Tibial nerve (tissue), 4 donors: Measurements from ENCODE around the gene CST7. TPM values are rescaled to one million over a fixed set of nuclear protein-coding genes. Genes with fewer than 3 reads are reported as not detected.
A peak's percentile ranks its signal among the peaks of the same experiment; 100 is the strongest.

Source experiments
- DNase-seq, 2 donors: peaks; one replicate each; pipeline ENCODE4 v3.0.0-alpha.2; 2019; ENCODE audit warnings: low spot score in 2 of 2
- H3K27ac ChIP-seq, 4 donors: fragments of 200-600 bp; sonication (generic) in 3 of 4; one replicate each; pipeline ENCODE4 v1.5.1; 2017 to 2019; ENCODE audit warnings: mild to moderate bottlenecking in 1 of 4
- H3K27me3 ChIP-seq, 2 donors: fragments of 200-600 bp; sonication (generic) in 1 of 2; one replicate each; pipeline versions ENCODE4 v1.5.1 to v1.6.0; 2017 to 2019
- H3K36me3 ChIP-seq, 3 donors: fragments of 200-600 bp; sonication (generic); one replicate each; pipeline ENCODE4 v1.5.1; 2018 to 2019
- H3K4me1 ChIP-seq, 4 donors: fragments of 200-600 bp; sonication (generic) in 3 of 4; one replicate each; pipeline ENCODE4 v1.5.1; 2017 to 2019
- H3K4me3 ChIP-seq, 4 donors: fragments of 200-600 bp; sonication (generic) in 3 of 4; one replicate each; pipeline ENCODE4 v1.5.1; 2017 to 2019; ENCODE audit warnings: mild to moderate bottlenecking in 1 of 4, moderate library complexity in 1 of 4
- H3K9me3 ChIP-seq, 4 donors: fragments of 200-600 bp; sonication (generic) in 3 of 4; one replicate each; pipeline ENCODE4 v1.5.1; 2017 to 2019
- EP300 ChIP-seq, 2 donors: sonication (generic); formaldehyde crosslinking; IDR thresholded peaks; one replicate each; pipeline ENCODE4 v1.6.1; 2017; ENCODE audit warnings: antibody characterized with exemption in 2 of 2, mild to moderate bottlenecking in 1 of 2
- POLR2A ChIP-seq, 2 donors: fragments of 450-650 bp; IDR thresholded peaks; one replicate each; pipeline ENCODE4 v1.6.1; 2017; ENCODE audit warnings: antibody characterized with exemption in 2 of 2, mild to moderate bottlenecking in 2 of 2, moderate library complexity in 2 of 2
- WGBS, 2 donors: methylation state at CpG; one replicate each; pipeline ENCODE4 v1.1.5; 2018; 5-methylcytosine and 5-hydroxymethylcytosine counted together
- total RNA-seq, 4 donors: library from RNA; depleted of rRNA; stranded (reverse); fragments of >200 nt; gene quantifications; one replicate each; pipeline ENCODE4 v1.1.0, GENCODE V29; 2016
- TF ChIP-seq, protein P1 (sequence below), 5 experiments: fragments of 200-600 bp in 3 of 5; fragments of 450-650 bp in 2 of 5; sonication (generic) in 3 of 5; IDR thresholded peaks; one replicate each; pipeline ENCODE4 v1.5.1; 2016 to 2019; ENCODE audit warnings: antibody characterized with exemption in 5 of 5, mild to moderate bottlenecking in 3 of 5, moderate library complexity in 2 of 5

The CST7 gene, protein sequence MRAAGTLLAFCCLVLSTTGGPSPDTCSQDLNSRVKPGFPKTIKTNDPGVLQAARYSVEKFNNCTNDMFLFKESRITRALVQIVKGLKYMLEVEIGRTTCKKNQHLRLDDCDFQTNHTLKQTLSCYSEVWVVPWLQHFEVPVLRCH
- total RNA-seq = 1 to 10 TPM in 1 of 4 donors, under 1 TPM in 1, not detected in 2; 0.84 to 6.1 TPM

DNA sequence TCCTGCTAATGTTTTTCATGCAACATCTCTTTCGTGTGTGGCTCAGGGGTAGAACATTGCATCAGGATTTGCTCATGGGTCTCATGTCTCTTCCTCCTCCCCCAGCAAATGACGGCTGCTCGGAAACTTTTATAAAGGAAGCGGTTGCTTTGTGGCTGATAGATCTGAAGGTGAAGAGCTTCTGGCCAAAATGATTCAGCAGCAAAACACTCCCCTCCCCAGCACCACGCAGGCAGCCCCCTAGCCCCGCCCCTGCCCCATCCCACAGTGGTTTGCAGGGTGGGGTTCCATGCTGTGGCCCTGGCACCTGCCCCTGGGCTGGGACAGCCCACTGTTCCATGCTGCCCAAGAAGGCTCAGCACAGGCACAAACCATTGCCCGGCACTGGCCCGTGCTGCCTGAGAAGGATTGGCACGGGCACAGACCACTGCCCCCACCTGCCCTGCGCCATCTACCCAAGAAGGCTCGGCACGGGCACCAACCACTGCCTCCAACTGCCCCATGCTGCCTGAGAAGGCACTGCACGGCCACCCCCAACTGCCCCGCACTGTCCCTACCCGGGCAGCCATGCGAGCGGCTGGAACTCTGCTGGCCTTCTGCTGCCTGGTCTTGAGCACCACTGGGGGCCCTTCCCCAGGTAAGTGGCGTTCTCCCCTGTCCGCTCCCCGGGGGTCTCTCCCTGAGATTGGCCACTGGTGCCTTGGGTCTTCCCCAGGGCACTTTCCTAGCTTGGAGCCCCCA, at the start of gene CST7:
TSS of gene CST7 (plus strand) at position 331 of the 741 bp plus-strand sequence. CDS start at position 568, 237 bp downstream.
- Histone ChIP-seq H3K27me3 (no peaks in the 10 kb centered on the region), H3K36me3 (peaks cover 0 to 10% (median 0%) of the 10 kb centered on the region in 3 donors), H3K9me3 (peaks cover 0 to 21% (median 3%) of the 10 kb centered on the region in 4 donors), H3K4me1 (no peaks in the 10 kb centered on the region), H3K4me3 (peak within 1 kb of the TSS in 2 of 4 donors; percentile 18 to 25), H3K27ac (peak within 1 kb of the TSS in 2 of 4 donors; percentile 47 to 59)
- 79 to 86% methylated on average over 16 to 20 of the region's 20 CpGs for WGBS, 2 donors
- TF ChIP-seq EP300 (IDR thresholded peaks at IDR 0.05) = peak; percentile 27 to 28
- TF ChIP-seq, protein P1, sequence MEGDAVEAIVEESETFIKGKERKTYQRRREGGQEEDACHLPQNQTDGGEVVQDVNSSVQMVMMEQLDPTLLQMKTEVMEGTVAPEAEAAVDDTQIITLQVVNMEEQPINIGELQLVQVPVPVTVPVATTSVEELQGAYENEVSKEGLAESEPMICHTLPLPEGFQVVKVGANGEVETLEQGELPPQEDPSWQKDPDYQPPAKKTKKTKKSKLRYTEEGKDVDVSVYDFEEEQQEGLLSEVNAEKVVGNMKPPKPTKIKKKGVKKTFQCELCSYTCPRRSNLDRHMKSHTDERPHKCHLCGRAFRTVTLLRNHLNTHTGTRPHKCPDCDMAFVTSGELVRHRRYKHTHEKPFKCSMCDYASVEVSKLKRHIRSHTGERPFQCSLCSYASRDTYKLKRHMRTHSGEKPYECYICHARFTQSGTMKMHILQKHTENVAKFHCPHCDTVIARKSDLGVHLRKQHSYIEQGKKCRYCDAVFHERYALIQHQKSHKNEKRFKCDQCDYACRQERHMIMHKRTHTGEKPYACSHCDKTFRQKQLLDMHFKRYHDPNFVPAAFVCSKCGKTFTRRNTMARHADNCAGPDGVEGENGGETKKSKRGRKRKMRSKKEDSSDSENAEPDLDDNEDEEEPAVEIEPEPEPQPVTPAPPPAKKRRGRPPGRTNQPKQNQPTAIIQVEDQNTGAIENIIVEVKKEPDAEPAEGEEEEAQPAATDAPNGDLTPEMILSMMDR (IDR thresholded peaks at IDR 0.05) = no peak
- DNase-seq = peak in 1 of 2 donors; percentile 36

DNA sequence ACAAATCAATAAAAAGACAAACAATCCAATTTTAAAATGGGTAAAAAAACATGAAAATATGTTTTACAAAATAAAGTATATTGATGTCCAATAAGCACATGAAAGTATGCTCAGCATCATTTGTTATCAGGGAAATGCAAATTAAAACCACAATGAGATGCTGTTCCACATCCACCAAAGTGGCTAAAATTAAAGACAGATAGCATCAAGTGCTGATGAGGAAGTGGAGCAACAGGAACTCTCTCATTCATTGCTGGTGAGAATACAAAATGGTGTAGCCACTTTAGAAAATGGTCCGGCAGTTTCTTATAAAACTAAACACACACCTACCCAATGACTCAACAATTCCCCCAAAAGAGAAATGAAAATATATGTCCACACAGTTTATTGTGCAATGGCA, 42.3 kb upstream of the CST7 start:
- Histone ChIP-seq H3K4me3 (no peak overlapping the region), H3K27me3 (no peaks in the 10 kb centered on the region), H3K9me3 (peaks cover 0 to 37% (median 0%) of the 10 kb centered on the region in 4 donors), H3K36me3 (no peaks in the 10 kb centered on the region), H3K27ac (no peak overlapping the region), H3K4me1 (no peaks in the 10 kb centered on the region)
- TF ChIP-seq, protein P1 (IDR thresholded peaks at IDR 0.05) = no peak
- TF ChIP-seq EP300 (IDR thresholded peaks at IDR 0.05) = no peak
- TF ChIP-seq POLR2A (IDR thresholded peaks at IDR 0.05) = no peak
- DNase-seq = no peak
- WGBS, 2 donors = 2 to 100% methylated on average over 1 of the region's 1 CpG

DNA sequence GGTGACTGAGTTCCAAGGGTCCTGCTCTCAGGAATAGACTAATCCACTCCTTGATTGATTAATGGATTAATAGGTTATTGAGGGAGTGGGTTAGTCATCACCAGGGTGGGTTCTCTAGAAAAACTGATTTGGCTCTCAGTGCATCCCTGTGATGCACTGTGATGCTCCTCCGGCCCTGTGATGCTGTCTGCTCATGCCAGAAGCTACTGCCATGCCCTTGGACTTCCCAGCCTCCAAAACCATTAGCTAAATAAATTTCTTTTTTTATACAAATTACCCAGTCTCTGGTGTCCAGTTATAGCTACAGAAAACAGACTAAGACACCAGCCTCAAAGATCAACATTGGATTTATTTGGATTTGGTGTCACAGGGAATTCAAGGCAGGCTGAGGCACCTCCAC, 40.4 kb upstream of the CST7 start:
- no peaks in the 10 kb centered on the region for H3K4me1 ChIP-seq
- H3K27me3 ChIP-seq = no peaks in the 10 kb centered on the region
- 84 to 92% methylated on average over 1 of the region's 1 CpG for WGBS, 2 donors
- H3K36me3 ChIP-seq = no peaks in the 10 kb centered on the region
- no peak overlapping the region for H3K27ac ChIP-seq
- no peak for TF ChIP-seq POLR2A (IDR thresholded peaks at IDR 0.05)
- TF ChIP-seq, protein P1 (IDR thresholded peaks at IDR 0.05) = no peak
- no peak for TF ChIP-seq EP300 (IDR thresholded peaks at IDR 0.05)
- H3K4me3 ChIP-seq = no peak overlapping the region
- DNase-seq = peak in 1 of 2 donors; percentile 0
- peaks cover 0 to 40% (median 0%) of the 10 kb centered on the region in 4 donors for H3K9me3 ChIP-seq

GRCh38 chr20:24909086-24909780, 39.8 kb upstream of the CST7 start:
- 72 to 80% methylated on average over 8 to 9 of the region's 9 CpGs for WGBS, 2 donors
- Histone ChIP-seq H3K27me3 (no peaks in the 10 kb centered on the region), H3K27ac (no peak overlapping the region), H3K4me1 (no peaks in the 10 kb centered on the region), H3K36me3 (no peaks in the 10 kb centered on the region), H3K9me3 (peaks cover 0 to 40% (median 0%) of the 10 kb centered on the region in 4 donors), H3K4me3 (no peak overlapping the region)
- DNase-seq = no peak
- TF ChIP-seq, protein P1 (IDR thresholded peaks at IDR 0.05) = no peak
- no peak for TF ChIP-seq EP300 (IDR thresholded peaks at IDR 0.05)
- TF ChIP-seq POLR2A (IDR thresholded peaks at IDR 0.05) = no peak
